ENCODE data around the gene GARNL3.

DNA sequence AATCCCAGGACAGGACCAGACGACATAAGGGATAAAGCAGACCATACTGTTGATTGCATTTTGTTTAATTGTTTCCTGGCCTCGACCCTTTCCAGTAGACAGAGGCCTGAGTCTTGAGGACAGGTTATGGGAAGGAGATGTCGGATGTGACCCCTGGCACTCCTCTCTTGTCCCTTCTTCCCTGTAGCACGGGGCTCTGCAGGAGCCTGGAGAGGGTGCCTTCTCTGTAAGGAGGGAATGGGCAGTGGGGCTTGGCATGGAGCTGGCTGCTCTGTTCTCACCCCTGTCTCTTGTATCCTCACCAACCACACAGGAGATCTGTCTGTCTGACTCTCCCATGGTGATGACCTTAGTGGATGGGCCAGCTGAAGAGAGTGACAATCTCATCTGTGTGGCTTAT lies 92.3 kb downstream of the GARNL3 start:
- TF ChIP-seq ZNF362 (tag by site-specific recombination; IDR thresholded peaks at IDR 0.05) (no peak), KLF16 (tag by site-specific recombination; IDR thresholded peaks at IDR 0.05) (no peak)
- TF ChIP-seq, protein P1, sequence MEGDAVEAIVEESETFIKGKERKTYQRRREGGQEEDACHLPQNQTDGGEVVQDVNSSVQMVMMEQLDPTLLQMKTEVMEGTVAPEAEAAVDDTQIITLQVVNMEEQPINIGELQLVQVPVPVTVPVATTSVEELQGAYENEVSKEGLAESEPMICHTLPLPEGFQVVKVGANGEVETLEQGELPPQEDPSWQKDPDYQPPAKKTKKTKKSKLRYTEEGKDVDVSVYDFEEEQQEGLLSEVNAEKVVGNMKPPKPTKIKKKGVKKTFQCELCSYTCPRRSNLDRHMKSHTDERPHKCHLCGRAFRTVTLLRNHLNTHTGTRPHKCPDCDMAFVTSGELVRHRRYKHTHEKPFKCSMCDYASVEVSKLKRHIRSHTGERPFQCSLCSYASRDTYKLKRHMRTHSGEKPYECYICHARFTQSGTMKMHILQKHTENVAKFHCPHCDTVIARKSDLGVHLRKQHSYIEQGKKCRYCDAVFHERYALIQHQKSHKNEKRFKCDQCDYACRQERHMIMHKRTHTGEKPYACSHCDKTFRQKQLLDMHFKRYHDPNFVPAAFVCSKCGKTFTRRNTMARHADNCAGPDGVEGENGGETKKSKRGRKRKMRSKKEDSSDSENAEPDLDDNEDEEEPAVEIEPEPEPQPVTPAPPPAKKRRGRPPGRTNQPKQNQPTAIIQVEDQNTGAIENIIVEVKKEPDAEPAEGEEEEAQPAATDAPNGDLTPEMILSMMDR (tag by site-specific recombination; IDR thresholded peaks at IDR 0.05), result no peak
